Measurements from ENCODE around the gene MAP3K19.

Gene MAP3K19

GRCh38 chr2:135029481-135030134 lies 17.6 kb downstream of the MAP3K19 start:
- H3K36me3 Mint-ChIP-seq (ENCODE audit: low read depth): no peaks in the 10 kb centered on the region
- no peak overlapping the region for H3K4me3 Mint-ChIP-seq
- peaks cover 16% of the 10 kb centered on the region for H3K27me3 Mint-ChIP-seq (ENCODE audit: low read depth)
- H3K9me3 Mint-ChIP-seq: peaks cover 10% of the 10 kb centered on the region
- no peak overlapping the region for H3K27ac Mint-ChIP-seq
- H3K4me1 Mint-ChIP-seq (ENCODE audit: low read depth): no peaks in the 10 kb centered on the region

- H3K4me1 Mint-ChIP-seq (ENCODE audit: low read depth): peaks cover 12% of the 10 kb centered on the region
- peaks cover 7% of the 10 kb centered on the region for H3K27me3 Mint-ChIP-seq (ENCODE audit: low read depth)
- peaks cover 14% of the 10 kb centered on the region for H3K9me3 Mint-ChIP-seq
- peak overlapping the region; percentile 6 for H3K4me3 Mint-ChIP-seq
- peaks cover 2% of the 10 kb centered on the region for H3K36me3 Mint-ChIP-seq (ENCODE audit: low read depth)
- H3K27ac Mint-ChIP-seq: no peak overlapping the region
These were observed 23.3 kb downstream of the MAP3K19 start for GRCh38 chr2:135023886-135024485.

- Mint-ChIP-seq H3K9me3 (peaks cover 14% of the 10 kb centered on the region), H3K27ac (no peak overlapping the region), H3K36me3 (ENCODE audit: low read depth) (peaks cover 2% of the 10 kb centered on the region), H3K27me3 (ENCODE audit: low read depth) (peaks cover 7% of the 10 kb centered on the region), H3K4me3 (no peak overlapping the region), H3K4me1 (ENCODE audit: low read depth) (peaks cover 12% of the 10 kb centered on the region)
These were observed 24.0 kb downstream of the MAP3K19 start for GRCh38 chr2:135022952-135023880.

GRCh38 chr2:135021618-135022017 lies 25.6 kb downstream of the MAP3K19 start:
- Mint-ChIP-seq H3K4me1 (ENCODE audit: low read depth) (peaks cover 12% of the 10 kb centered on the region), H3K27ac (no peak overlapping the region), H3K27me3 (ENCODE audit: low read depth) (peaks cover 1% of the 10 kb centered on the region), H3K36me3 (ENCODE audit: low read depth) (peaks cover 2% of the 10 kb centered on the region), H3K9me3 (peaks cover 14% of the 10 kb centered on the region), H3K4me3 (no peak overlapping the region)

- H3K4me1 Mint-ChIP-seq (ENCODE audit: low read depth): peaks cover 5% of the 10 kb centered on the region
- H3K36me3 Mint-ChIP-seq (ENCODE audit: low read depth): no peaks in the 10 kb centered on the region
- no peaks in the 10 kb centered on the region for H3K9me3 Mint-ChIP-seq
- no peak overlapping the region for H3K27ac Mint-ChIP-seq
- H3K4me3 Mint-ChIP-seq: no peak overlapping the region
- peaks cover 12% of the 10 kb centered on the region for H3K27me3 Mint-ChIP-seq (ENCODE audit: low read depth)
These were observed 35.6 kb downstream of the MAP3K19 start for GRCh38 chr2:135011633-135012032.

- Mint-ChIP-seq H3K4me1 (ENCODE audit: low read depth) (peaks cover 5% of the 10 kb centered on the region), H3K36me3 (ENCODE audit: low read depth) (no peaks in the 10 kb centered on the region), H3K27ac (no peak overlapping the region), H3K27me3 (ENCODE audit: low read depth) (peaks cover 24% of the 10 kb centered on the region), H3K9me3 (no peaks in the 10 kb centered on the region), H3K4me3 (no peak overlapping the region)
These were observed 36.9 kb downstream of the MAP3K19 start for GRCh38 chr2:135010200-135010942.

- H3K36me3 Mint-ChIP-seq (ENCODE audit: low read depth): no peaks in the 10 kb centered on the region
- no peaks in the 10 kb centered on the region for H3K9me3 Mint-ChIP-seq
- peaks cover 29% of the 10 kb centered on the region for H3K27me3 Mint-ChIP-seq (ENCODE audit: low read depth)
- no peak overlapping the region for H3K4me3 Mint-ChIP-seq
- H3K4me1 Mint-ChIP-seq (ENCODE audit: low read depth): peaks cover 8% of the 10 kb centered on the region
- H3K27ac Mint-ChIP-seq: no peak overlapping the region
These were observed 37.9 kb downstream of the MAP3K19 start for GRCh38 chr2:135009339-135009738.

GRCh38 chr2:135005753-135006152 lies 41.5 kb downstream of the MAP3K19 start:
- peaks cover 10% of the 10 kb centered on the region for H3K4me1 Mint-ChIP-seq (ENCODE audit: low read depth)
- peaks cover 26% of the 10 kb centered on the region for H3K27me3 Mint-ChIP-seq (ENCODE audit: low read depth)
- no peak overlapping the region for H3K4me3 Mint-ChIP-seq
- H3K36me3 Mint-ChIP-seq (ENCODE audit: low read depth): no peaks in the 10 kb centered on the region
- no peak overlapping the region for H3K27ac Mint-ChIP-seq
- no peaks in the 10 kb centered on the region for H3K9me3 Mint-ChIP-seq

- no peak overlapping the region for H3K4me3 Mint-ChIP-seq
- no peaks in the 10 kb centered on the region for H3K9me3 Mint-ChIP-seq
- no peak overlapping the region for H3K27ac Mint-ChIP-seq
- peaks cover 5% of the 10 kb centered on the region for H3K4me1 Mint-ChIP-seq (ENCODE audit: low read depth)
- H3K27me3 Mint-ChIP-seq (ENCODE audit: low read depth): peaks cover 26% of the 10 kb centered on the region
- no peaks in the 10 kb centered on the region for H3K36me3 Mint-ChIP-seq (ENCODE audit: low read depth)
These were observed 43.1 kb downstream of the MAP3K19 start for GRCh38 chr2:135004005-135004746.

GRCh38 chr2:135002836-135003235 lies 44.4 kb downstream of the MAP3K19 start:
- H3K36me3 Mint-ChIP-seq (ENCODE audit: low read depth): no peaks in the 10 kb centered on the region
- H3K27ac Mint-ChIP-seq: no peak overlapping the region
- H3K9me3 Mint-ChIP-seq: no peaks in the 10 kb centered on the region
- H3K4me3 Mint-ChIP-seq: no peak overlapping the region
- peaks cover 5% of the 10 kb centered on the region for H3K4me1 Mint-ChIP-seq (ENCODE audit: low read depth)
- H3K27me3 Mint-ChIP-seq (ENCODE audit: low read depth): peaks cover 26% of the 10 kb centered on the region

- H3K27ac Mint-ChIP-seq: no peak overlapping the region
- peaks cover 4% of the 10 kb centered on the region for H3K4me1 Mint-ChIP-seq (ENCODE audit: low read depth)
- peaks cover 12% of the 10 kb centered on the region for H3K27me3 Mint-ChIP-seq (ENCODE audit: low read depth)
- H3K36me3 Mint-ChIP-seq (ENCODE audit: low read depth): no peaks in the 10 kb centered on the region
- H3K9me3 Mint-ChIP-seq: no peaks in the 10 kb centered on the region
- no peak overlapping the region for H3K4me3 Mint-ChIP-seq
These were observed 47.7 kb downstream of the MAP3K19 start for GRCh38 chr2:134999521-134999920.

- Mint-ChIP-seq H3K4me3 (no peak overlapping the region), H3K27me3 (ENCODE audit: low read depth) (peaks cover 27% of the 10 kb centered on the region), H3K9me3 (peaks cover 10% of the 10 kb centered on the region), H3K4me1 (ENCODE audit: low read depth) (no peaks in the 10 kb centered on the region), H3K27ac (no peak overlapping the region), H3K36me3 (ENCODE audit: low read depth) (no peaks in the 10 kb centered on the region)
These were observed 58.1 kb downstream of the MAP3K19 start for GRCh38 chr2:134988994-134989605.

GRCh38 chr2:134985061-134985460 lies 62.2 kb downstream of the MAP3K19 start:
- Mint-ChIP-seq H3K4me1 (ENCODE audit: low read depth) (peaks cover 7% of the 10 kb centered on the region), H3K27ac (no peak overlapping the region), H3K36me3 (ENCODE audit: low read depth) (no peaks in the 10 kb centered on the region), H3K4me3 (no peak overlapping the region), H3K27me3 (ENCODE audit: low read depth) (peaks cover 24% of the 10 kb centered on the region), H3K9me3 (peaks cover 19% of the 10 kb centered on the region)
